ENCODE measurements around the gene CSRNP3.

Gene CSRNP3

GRCh38 chr2:165634855-165635254, 165.4 kb downstream of the CSRNP3 start:
- TF ChIP-seq, protein P1, sequence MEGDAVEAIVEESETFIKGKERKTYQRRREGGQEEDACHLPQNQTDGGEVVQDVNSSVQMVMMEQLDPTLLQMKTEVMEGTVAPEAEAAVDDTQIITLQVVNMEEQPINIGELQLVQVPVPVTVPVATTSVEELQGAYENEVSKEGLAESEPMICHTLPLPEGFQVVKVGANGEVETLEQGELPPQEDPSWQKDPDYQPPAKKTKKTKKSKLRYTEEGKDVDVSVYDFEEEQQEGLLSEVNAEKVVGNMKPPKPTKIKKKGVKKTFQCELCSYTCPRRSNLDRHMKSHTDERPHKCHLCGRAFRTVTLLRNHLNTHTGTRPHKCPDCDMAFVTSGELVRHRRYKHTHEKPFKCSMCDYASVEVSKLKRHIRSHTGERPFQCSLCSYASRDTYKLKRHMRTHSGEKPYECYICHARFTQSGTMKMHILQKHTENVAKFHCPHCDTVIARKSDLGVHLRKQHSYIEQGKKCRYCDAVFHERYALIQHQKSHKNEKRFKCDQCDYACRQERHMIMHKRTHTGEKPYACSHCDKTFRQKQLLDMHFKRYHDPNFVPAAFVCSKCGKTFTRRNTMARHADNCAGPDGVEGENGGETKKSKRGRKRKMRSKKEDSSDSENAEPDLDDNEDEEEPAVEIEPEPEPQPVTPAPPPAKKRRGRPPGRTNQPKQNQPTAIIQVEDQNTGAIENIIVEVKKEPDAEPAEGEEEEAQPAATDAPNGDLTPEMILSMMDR (IDR thresholded peaks at IDR 0.05; ENCODE audit: borderline replicate concordance, control extremely low read depth, extremely low read depth, insufficient read depth, missing control alignments), result no peak
- no peak for DNase-seq (ENCODE audit: low spot score)
- in situ Hi-C loops (cut with MboI; ENCODE audit: low sequenced_read_pairs, unreplicated experiment), result no loop called here

DNA sequence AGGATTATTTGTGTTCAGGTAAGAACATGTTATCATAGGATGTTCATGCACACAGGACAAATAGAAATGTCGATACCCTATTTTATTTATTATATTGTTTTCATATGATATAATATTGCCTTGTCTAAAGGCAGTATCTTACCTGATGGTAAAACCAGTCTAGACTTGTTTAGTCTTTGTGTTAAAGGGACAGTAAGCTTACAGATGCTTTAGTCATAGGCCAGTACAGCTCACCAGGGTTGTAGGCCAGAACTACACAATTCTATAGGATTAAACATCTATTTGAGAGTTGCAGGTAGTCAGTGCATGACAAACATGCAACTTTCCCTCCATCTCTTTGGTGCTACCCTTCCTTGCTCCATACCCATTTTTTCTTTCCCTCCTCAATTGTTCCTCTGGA, 166.0 kb downstream of the CSRNP3 start:
- no peak for DNase-seq (ENCODE audit: low spot score)
- in situ Hi-C loops (cut with MboI; ENCODE audit: low sequenced_read_pairs, unreplicated experiment), result no loop called here
- TF ChIP-seq, protein P1 (IDR thresholded peaks at IDR 0.05; ENCODE audit: borderline replicate concordance, control extremely low read depth, extremely low read depth, insufficient read depth, missing control alignments), result no peak

GRCh38 chr2:165636959-165637358, 167.5 kb downstream of the CSRNP3 start:
- TF ChIP-seq, protein P1 (IDR thresholded peaks at IDR 0.05; ENCODE audit: borderline replicate concordance, control extremely low read depth, extremely low read depth, insufficient read depth, missing control alignments), result no peak
- no peak for DNase-seq (ENCODE audit: low spot score)
- in situ Hi-C loops (cut with MboI; ENCODE audit: low sequenced_read_pairs, unreplicated experiment), result no loop called here

GRCh38 chr2:165637396-165637795, 167.9 kb downstream of the CSRNP3 start:
- in situ Hi-C loops (cut with MboI; ENCODE audit: low sequenced_read_pairs, unreplicated experiment), result no loop called here
- TF ChIP-seq, protein P1 (IDR thresholded peaks at IDR 0.05; ENCODE audit: borderline replicate concordance, control extremely low read depth, extremely low read depth, insufficient read depth, missing control alignments), result no peak
- no peak for DNase-seq (ENCODE audit: low spot score)

- TF ChIP-seq, protein P1 (IDR thresholded peaks at IDR 0.05; ENCODE audit: borderline replicate concordance, control extremely low read depth, extremely low read depth, insufficient read depth, missing control alignments), result no peak
- no peak for DNase-seq (ENCODE audit: low spot score)
- in situ Hi-C loops (cut with MboI; ENCODE audit: low sequenced_read_pairs, unreplicated experiment), result no loop called here
These were observed 170.0 kb downstream of the CSRNP3 start for GRCh38 chr2:165639504-165639903.

GRCh38 chr2:165640247-165640929, 170.9 kb downstream of the CSRNP3 start:
- TF ChIP-seq, protein P1 (IDR thresholded peaks at IDR 0.05; ENCODE audit: borderline replicate concordance, control extremely low read depth, extremely low read depth, insufficient read depth, missing control alignments), result no peak
- in situ Hi-C loops (cut with MboI; ENCODE audit: low sequenced_read_pairs, unreplicated experiment), result no loop called here
- DNase-seq (ENCODE audit: low spot score), result no peak
